ENCODE data around the gene BCS1L.

Gene BCS1L, protein sequence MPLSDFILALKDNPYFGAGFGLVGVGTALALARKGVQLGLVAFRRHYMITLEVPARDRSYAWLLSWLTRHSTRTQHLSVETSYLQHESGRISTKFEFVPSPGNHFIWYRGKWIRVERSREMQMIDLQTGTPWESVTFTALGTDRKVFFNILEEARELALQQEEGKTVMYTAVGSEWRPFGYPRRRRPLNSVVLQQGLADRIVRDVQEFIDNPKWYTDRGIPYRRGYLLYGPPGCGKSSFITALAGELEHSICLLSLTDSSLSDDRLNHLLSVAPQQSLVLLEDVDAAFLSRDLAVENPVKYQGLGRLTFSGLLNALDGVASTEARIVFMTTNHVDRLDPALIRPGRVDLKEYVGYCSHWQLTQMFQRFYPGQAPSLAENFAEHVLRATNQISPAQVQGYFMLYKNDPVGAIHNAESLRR

DNA sequence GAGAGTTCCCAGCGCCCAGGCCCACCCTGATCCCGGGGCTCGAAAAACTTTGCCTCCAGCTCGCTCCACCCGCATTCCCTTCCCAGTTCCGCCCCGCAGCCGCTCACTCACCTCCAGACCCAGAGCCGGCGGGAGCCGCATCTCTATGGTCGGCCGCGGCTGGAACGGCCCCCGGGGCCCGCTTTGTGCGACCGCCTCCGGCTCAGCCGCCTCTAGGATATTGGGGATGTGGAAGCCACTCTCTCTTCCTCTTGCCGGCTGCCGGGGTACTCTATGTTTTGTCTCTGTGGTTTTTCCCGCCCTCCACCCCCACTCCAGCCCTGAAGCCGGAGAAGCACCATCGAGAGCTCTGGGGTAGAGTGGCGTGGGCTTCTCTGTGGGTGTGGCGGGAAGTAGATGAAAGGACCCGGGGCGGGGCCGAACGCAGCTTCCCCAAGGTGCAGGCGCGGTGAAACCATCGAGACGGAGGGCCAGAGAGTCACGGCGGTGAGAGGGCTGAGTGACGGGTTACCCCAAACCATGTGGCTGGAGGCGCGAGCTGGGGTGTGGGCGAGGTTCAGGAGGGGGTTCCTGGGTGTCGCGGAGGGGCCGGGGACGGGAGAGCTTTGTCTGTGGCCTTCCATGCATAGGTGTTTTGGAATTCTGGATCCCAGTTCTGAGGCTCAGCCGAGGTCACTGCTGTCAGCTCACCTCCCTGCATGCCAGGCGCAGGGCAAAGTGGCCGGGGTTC lies at the start of gene BCS1L, which contains the start of gene ZNF142:
Gene BCS1L, plus strand, starts transcription at position 426 of the 730 bp plus-strand sequence. CDS start 1,305 bp downstream, outside the sequence.
Gene ZNF142, minus strand, starts transcription at position 366 of the 730 bp plus-strand sequence. CDS start 3,194 bp downstream, outside the sequence.
- Mint-ChIP-seq H3K9me3 (no peaks in the 10 kb centered on the region), H3K27me3 (no peaks in the 10 kb centered on the region), H3K36me3 (ENCODE audit: low read depth) (peaks cover 64% of the 10 kb centered on the region), H3K4me3 (peak within 1 kb of the TSS; percentile 97), H3K4me1 (ENCODE audit: low read depth) (peaks cover 38% of the 10 kb centered on the region), H3K27ac (peak within 1 kb of the TSS; percentile 94)

GRCh38 chr2:218615868-218616315 lies 43.6 kb upstream of the BCS1L start:
- H3K27me3 Mint-ChIP-seq, result no peaks in the 10 kb centered on the region
- H3K4me1 Mint-ChIP-seq (ENCODE audit: low read depth), result no peaks in the 10 kb centered on the region
- no peak overlapping the region for H3K27ac Mint-ChIP-seq
- H3K9me3 Mint-ChIP-seq, result no peaks in the 10 kb centered on the region
- H3K36me3 Mint-ChIP-seq (ENCODE audit: low read depth), result no peaks in the 10 kb centered on the region
- H3K4me3 Mint-ChIP-seq, result no peak overlapping the region

DNA sequence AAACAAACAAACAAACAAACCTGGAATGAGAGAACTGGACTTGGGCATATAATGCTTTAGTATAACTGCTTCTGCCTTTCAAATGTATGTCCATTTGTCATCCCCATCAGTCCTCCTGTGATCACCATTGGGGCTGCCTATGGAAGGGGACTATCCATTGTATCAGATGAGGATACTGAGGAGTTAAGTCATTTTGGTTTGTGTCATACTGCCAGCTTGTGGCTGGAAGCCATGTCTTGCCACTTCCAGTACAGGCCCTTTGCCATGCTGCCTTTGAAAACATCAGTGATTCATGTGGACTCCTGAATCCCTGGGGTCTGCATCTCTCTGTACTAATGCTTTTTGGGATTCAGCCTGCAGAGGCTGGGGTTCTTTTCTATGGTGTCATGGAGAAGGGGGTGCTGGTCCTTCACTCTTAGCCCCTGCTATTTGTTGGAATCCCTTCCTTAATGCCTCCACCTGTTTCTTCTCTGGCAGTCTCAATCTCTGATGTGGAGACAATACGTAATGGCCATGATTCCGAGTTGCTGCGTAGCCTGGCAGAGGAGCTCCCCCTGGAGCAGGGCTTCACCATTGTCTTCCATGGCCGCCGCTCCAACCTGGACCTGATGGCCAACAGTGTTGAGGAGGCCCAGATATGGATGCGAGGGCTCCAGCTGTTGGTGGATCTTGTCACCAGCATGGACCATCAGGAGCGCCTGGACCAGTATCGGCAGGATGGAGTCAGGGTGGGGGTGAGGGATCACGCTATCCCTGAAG lies 41.2 kb upstream of the BCS1L start:
- Mint-ChIP-seq H3K27me3 (no peaks in the 10 kb centered on the region), H3K9me3 (no peaks in the 10 kb centered on the region), H3K4me3 (no peak overlapping the region), H3K27ac (no peak overlapping the region), H3K4me1 (ENCODE audit: low read depth) (no peaks in the 10 kb centered on the region), H3K36me3 (ENCODE audit: low read depth) (no peaks in the 10 kb centered on the region)

GRCh38 chr2:218621007-218621406 lies 38.5 kb upstream of the BCS1L start:
- H3K36me3 Mint-ChIP-seq (ENCODE audit: low read depth), result no peaks in the 10 kb centered on the region
- H3K4me1 Mint-ChIP-seq (ENCODE audit: low read depth), result no peaks in the 10 kb centered on the region
- H3K27me3 Mint-ChIP-seq, result no peaks in the 10 kb centered on the region
- no peak overlapping the region for H3K4me3 Mint-ChIP-seq
- H3K27ac Mint-ChIP-seq, result no peak overlapping the region
- H3K9me3 Mint-ChIP-seq, result no peaks in the 10 kb centered on the region

GRCh38 chr2:218622606-218623365 lies 36.7 kb upstream of the BCS1L start:
- no peaks in the 10 kb centered on the region for H3K4me1 Mint-ChIP-seq (ENCODE audit: low read depth)
- H3K36me3 Mint-ChIP-seq (ENCODE audit: low read depth), result no peaks in the 10 kb centered on the region
- no peak overlapping the region for H3K4me3 Mint-ChIP-seq
- no peak overlapping the region for H3K27ac Mint-ChIP-seq
- no peaks in the 10 kb centered on the region for H3K9me3 Mint-ChIP-seq
- H3K27me3 Mint-ChIP-seq, result no peaks in the 10 kb centered on the region

DNA sequence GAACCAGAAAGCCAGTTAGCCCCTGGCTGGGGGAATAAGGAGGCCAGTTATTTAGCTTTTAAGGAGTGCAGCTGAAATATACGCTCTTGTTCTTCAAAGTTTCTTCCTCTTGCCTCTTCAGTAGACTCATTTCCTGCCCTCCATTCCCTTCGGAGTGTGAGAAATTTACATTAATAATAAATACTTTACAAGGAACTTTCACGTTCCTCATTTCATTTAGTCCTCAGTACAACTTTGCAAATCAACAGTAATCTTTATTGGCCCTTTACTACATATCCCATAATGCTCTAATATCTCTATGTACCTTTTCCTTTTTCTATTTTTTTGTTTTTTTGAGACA lies 36.1 kb upstream of the BCS1L start:
- Mint-ChIP-seq H3K36me3 (ENCODE audit: low read depth) (no peaks in the 10 kb centered on the region), H3K4me1 (ENCODE audit: low read depth) (no peaks in the 10 kb centered on the region), H3K27me3 (no peaks in the 10 kb centered on the region), H3K9me3 (no peaks in the 10 kb centered on the region), H3K4me3 (no peak overlapping the region), H3K27ac (no peak overlapping the region)

DNA sequence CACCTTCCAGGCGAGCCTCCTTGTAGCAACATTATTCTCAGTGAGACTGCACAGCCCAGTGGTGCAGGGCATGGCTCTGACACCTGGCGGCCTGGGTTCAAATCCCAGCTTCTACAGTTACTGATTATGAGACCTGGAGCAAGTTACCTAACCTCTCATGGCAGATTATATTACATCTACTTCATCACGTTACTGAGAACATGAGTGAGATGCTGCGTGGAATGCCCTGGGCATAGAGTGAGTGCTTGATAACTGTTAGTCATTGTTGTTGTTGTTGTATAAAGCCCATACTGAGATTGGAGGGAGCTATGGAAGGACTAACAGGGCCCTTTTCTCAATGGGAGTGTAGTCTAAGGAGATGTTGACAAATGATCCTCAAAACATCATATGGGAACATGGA lies 33.1 kb upstream of the BCS1L start:
- no peak overlapping the region for H3K4me3 Mint-ChIP-seq
- no peaks in the 10 kb centered on the region for H3K4me1 Mint-ChIP-seq (ENCODE audit: low read depth)
- H3K27me3 Mint-ChIP-seq, result no peaks in the 10 kb centered on the region
- no peaks in the 10 kb centered on the region for H3K36me3 Mint-ChIP-seq (ENCODE audit: low read depth)
- no peaks in the 10 kb centered on the region for H3K9me3 Mint-ChIP-seq
- H3K27ac Mint-ChIP-seq, result no peak overlapping the region

- Mint-ChIP-seq H3K4me1 (ENCODE audit: low read depth) (no peaks in the 10 kb centered on the region), H3K27me3 (no peaks in the 10 kb centered on the region), H3K4me3 (no peak overlapping the region), H3K9me3 (no peaks in the 10 kb centered on the region), H3K36me3 (ENCODE audit: low read depth) (peaks cover 3% of the 10 kb centered on the region), H3K27ac (no peak overlapping the region)
Observed at GRCh38 chr2:218627939-218628338, 31.5 kb upstream of the BCS1L start.

- Mint-ChIP-seq H3K4me3 (no peak overlapping the region), H3K27me3 (no peaks in the 10 kb centered on the region), H3K9me3 (no peaks in the 10 kb centered on the region), H3K27ac (no peak overlapping the region), H3K36me3 (ENCODE audit: low read depth) (peaks cover 27% of the 10 kb centered on the region), H3K4me1 (ENCODE audit: low read depth) (no peaks in the 10 kb centered on the region)
Observed at GRCh38 chr2:218631837-218632236, 27.6 kb upstream of the BCS1L start.

DNA sequence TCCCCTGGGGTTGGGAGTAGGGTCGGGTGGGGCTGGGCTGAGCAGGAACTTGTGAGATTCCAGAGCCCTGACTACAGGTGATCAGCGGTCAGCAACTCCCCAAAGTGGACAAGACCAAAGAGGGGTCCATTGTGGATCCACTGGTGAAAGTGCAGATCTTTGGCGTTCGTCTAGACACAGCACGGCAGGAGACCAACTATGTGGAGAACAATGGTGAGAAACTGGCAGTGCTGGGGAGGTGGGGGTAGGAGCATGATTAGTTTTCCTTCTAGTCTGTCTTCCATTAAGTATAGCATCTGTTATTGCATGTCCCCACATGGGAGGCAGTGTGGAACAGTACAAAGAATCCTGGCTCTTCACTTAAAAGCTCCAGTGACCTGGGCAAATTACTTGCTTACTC lies 23.8 kb upstream of the BCS1L start:
- Mint-ChIP-seq H3K27ac (no peak overlapping the region), H3K4me1 (ENCODE audit: low read depth) (no peaks in the 10 kb centered on the region)

GRCh38 chr2:218638372-218638771 lies 21.1 kb upstream of the BCS1L start:
- Mint-ChIP-seq H3K4me1 (ENCODE audit: low read depth) (no peaks in the 10 kb centered on the region), H3K27ac (no peak overlapping the region), H3K27me3 (no peaks in the 10 kb centered on the region), H3K4me3 (no peak overlapping the region), H3K36me3 (ENCODE audit: low read depth) (peaks cover 73% of the 10 kb centered on the region), H3K9me3 (no peaks in the 10 kb centered on the region)

More for the DNA sequence above, 23.8 kb upstream of the BCS1L start:
- H3K9me3 Mint-ChIP-seq, result no peaks in the 10 kb centered on the region
- H3K4me3 Mint-ChIP-seq, result no peak overlapping the region
- H3K27me3 Mint-ChIP-seq, result no peaks in the 10 kb centered on the region
- H3K36me3 Mint-ChIP-seq (ENCODE audit: low read depth), result peaks cover 61% of the 10 kb centered on the region

- H3K4me1 Mint-ChIP-seq (ENCODE audit: low read depth), result no peaks in the 10 kb centered on the region
- H3K4me3 Mint-ChIP-seq, result no peak overlapping the region
- H3K9me3 Mint-ChIP-seq, result no peaks in the 10 kb centered on the region
- H3K27ac Mint-ChIP-seq, result no peak overlapping the region
- H3K27me3 Mint-ChIP-seq, result no peaks in the 10 kb centered on the region
- peaks cover 68% of the 10 kb centered on the region for H3K36me3 Mint-ChIP-seq (ENCODE audit: low read depth)
Observed at GRCh38 chr2:218642121-218642656, 17.3 kb upstream of the BCS1L start.

- no peaks in the 10 kb centered on the region for H3K27me3 Mint-ChIP-seq
- no peak overlapping the region for H3K27ac Mint-ChIP-seq
- peaks cover 3% of the 10 kb centered on the region for H3K4me1 Mint-ChIP-seq (ENCODE audit: low read depth)
- peaks cover 68% of the 10 kb centered on the region for H3K36me3 Mint-ChIP-seq (ENCODE audit: low read depth)
- no peaks in the 10 kb centered on the region for H3K9me3 Mint-ChIP-seq
- H3K4me3 Mint-ChIP-seq, result no peak overlapping the region
Observed at GRCh38 chr2:218642786-218643185, 16.7 kb upstream of the BCS1L start.

DNA sequence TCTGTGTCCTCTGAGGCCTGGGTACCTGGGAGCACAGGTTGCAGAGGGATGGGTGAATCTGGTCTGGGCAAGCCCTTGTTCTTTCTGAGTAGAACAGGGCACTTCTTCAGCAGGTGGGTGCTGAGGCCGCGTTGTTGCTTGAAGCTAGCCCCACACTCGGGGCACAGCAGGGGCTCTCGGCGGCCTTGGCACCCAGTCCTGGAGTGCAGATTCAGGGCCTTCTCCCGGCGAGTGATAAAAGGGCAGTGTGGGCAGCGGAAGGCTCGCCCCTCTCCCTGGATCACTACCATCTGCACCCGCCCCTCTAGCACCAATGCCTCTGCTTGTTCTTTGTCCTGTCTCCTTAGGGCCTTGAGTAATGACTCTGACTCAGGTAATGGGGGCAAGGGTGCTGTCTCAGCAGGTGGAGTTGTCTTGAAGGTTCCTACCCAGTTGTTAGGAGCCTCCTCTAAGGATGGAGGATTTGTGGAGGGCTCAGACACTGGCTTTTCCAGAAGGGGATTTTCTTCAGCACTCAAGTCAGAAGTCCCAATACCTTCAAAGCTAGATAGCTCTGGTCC lies 15.7 kb upstream of the BCS1L start:
- Mint-ChIP-seq H3K9me3 (no peaks in the 10 kb centered on the region), H3K4me3 (no peak overlapping the region), H3K27ac (no peak overlapping the region), H3K27me3 (no peaks in the 10 kb centered on the region), H3K36me3 (ENCODE audit: low read depth) (peaks cover 68% of the 10 kb centered on the region), H3K4me1 (ENCODE audit: low read depth) (peaks cover 10% of the 10 kb centered on the region)
